Tibial nerve (tissue), 3 donors: Measurements from ENCODE around the gene MORC4.

Source experiments
- CTCF ChIP-seq, 5 experiments: fragments of 200-600 bp in 3 of 5; fragments of 450-650 bp in 2 of 5; sonication (generic) in 3 of 5; IDR thresholded peaks; one replicate each; pipeline ENCODE4 v1.5.1; 2016 to 2019; ENCODE audit warnings: antibody characterized with exemption in 5 of 5, mild to moderate bottlenecking in 3 of 5, moderate library complexity in 2 of 5
- POLR2A ChIP-seq, 2 donors: fragments of 450-650 bp; IDR thresholded peaks; one replicate each; pipeline ENCODE4 v1.6.1; 2017; ENCODE audit warnings: antibody characterized with exemption in 2 of 2, mild to moderate bottlenecking in 2 of 2, moderate library complexity in 2 of 2

GRCh38 chrX:106928227-106928626, 71.8 kb downstream of the MORC4 start:
- TF ChIP-seq CTCF (IDR thresholded peaks at IDR 0.05): no peak
- TF ChIP-seq POLR2A (IDR thresholded peaks at IDR 0.05): no peak
